G401 (cell line): Measurements from ENCODE around the gene TERT. TPM values are rescaled to one million over a fixed set of nuclear protein-coding genes. Genes with fewer than 3 reads are reported as not detected.
"Not testable (repeated sequence)": the region's sequence is repeated elsewhere in the genome, so short reads cannot be mapped to it uniquely, and the experiment has no call there.

Experiments
- DNase-seq: peaks from one replicate; pipeline ENCODE4 v3.0.0-alpha.2; 2015; ENCODE audit warnings: low spot score
- in situ Hi-C: cut with HindIII; loops from 2 replicates; pipeline ENCODE4 v1.10.0; 2016; ENCODE audit warnings: low sequenced_read_pairs, mixed read lengths
- total RNA-seq: library from RNA; depleted of rRNA; stranded (reverse); fragments of >200 nt; shearing (Covaris generic); gene quantifications from 2 replicates; pipeline ENCODE4 v1.2.3, GENCODE V29; 2014

The TERT gene
- total RNA-seq, 1 experiment from 2014 or later, result 0.85 TPM

DNA sequence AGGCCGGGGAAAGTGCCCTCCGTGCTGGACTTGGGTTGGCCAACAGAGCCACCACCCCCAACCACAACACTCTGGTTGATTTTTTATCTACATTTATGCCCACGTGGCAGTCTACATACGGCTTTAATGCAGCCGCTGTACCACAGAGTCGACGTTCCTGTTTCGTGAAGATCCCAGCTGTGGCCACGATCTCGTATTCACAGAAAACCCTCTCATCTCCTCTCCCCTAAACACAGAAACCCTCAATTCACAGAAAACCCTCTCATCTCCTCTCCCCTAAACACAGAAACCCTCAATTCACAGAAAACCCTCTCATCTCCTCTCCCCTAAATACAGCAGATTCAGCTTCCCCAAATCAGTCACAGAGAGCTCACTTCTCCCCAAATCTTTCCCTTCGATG lies 65.8 kb downstream of the TERT start:
- in situ Hi-C loops, DNase-seq: not testable (repeated sequence)

GRCh38 chr5:1228120-1228519 lies 66.7 kb downstream of the TERT start:
- in situ Hi-C loops, result no loop called here

GRCh38 chr5:1227667-1228066 lies 67.2 kb downstream of the TERT start:
- in situ Hi-C loops, result no loop called here

More at GRCh38 chr5:1228120-1228519, 66.7 kb downstream of the TERT start:
- no peak for DNase-seq

GRCh38 chr5:1226839-1227581 lies 67.9 kb downstream of the TERT start:
- in situ Hi-C loops, result no loop called here
- DNase-seq, result no peak

More at GRCh38 chr5:1227667-1228066, 67.2 kb downstream of the TERT start:
- DNase-seq, result no peak

DNA sequence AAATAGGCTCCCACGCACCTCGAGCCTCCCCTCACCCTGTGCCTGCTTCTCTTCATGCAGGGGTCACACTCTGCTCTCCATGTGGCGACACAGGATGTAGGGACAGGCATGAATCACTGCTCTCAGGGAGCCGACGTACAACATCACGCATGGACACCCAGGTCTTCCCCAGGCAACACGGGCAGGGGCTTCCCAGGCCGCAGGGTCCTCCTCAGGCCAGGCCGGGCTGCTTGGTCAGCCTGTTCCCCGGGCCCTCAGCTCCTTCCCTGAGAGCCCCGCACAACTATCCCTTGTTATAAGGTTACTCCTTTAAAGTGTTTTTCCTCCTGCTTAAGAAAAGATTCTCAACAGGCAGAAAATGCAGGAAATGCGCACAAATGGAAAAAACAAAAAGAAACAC lies 68.6 kb downstream of the TERT start:
- no peak for DNase-seq
- in situ Hi-C loops, result no loop called here

- no peak for DNase-seq
- in situ Hi-C loops, result no loop called here
These were observed 69.8 kb downstream of the TERT start, which contains the start of gene SLC6A18 for GRCh38 chr5:1225081-1225480. TSS of gene SLC6A18 (plus strand) at chr5:1225381. CDS start at chr5:1225478, 97 bp downstream.

DNA sequence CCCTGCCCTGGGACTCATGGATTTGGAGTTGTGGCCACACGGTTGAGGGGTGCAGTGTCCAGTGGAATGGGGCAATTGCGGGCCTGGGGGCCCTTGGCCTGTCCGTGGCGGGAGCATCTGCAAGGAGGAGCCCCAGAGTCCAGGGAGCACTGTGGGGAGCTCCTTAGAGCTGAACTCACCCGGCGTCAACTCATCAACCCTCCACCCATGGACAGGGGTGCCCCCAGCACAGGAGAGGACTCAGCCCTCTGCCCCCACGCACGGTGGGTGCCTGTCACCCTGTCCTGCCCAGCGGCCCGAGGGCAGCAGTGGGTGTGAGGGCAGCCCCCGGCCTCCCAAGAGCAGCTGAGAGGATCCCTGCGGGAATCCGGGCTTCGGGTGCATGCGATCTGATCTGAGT lies 70.2 kb downstream of the TERT start:
- no peak for DNase-seq
- in situ Hi-C loops, result no loop called here

GRCh38 chr5:1223278-1223670 lies 71.6 kb downstream of the TERT start:
- DNase-seq, result no peak
- in situ Hi-C loops, result no loop called here

- no peak for DNase-seq
- in situ Hi-C loops, result no loop called here
These were observed 72.1 kb downstream of the TERT start for GRCh38 chr5:1222621-1223277.

DNA sequence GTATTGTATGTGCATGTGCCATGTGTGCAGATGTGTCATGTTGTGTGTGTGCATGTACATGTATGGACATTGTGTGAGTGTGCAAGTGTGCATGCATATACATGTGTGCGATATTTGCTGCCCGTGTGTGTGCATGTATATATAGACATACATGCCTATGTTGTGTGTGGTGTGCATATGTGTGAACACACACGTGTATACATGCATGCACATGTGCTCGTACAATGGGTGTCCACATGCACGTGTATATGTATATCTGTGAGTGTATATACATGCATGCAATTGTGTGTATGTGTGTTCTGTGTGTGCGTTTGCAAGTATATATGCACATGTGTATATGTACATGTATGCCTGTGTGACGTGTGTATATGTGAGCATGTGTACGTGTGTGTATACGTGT lies 72.7 kb downstream of the TERT start:
- DNase-seq, result no peak
- in situ Hi-C loops, result no loop called here

GRCh38 chr5:1221721-1222120 lies 73.1 kb downstream of the TERT start:
- no peak for DNase-seq
- in situ Hi-C loops, result no loop called here

DNA sequence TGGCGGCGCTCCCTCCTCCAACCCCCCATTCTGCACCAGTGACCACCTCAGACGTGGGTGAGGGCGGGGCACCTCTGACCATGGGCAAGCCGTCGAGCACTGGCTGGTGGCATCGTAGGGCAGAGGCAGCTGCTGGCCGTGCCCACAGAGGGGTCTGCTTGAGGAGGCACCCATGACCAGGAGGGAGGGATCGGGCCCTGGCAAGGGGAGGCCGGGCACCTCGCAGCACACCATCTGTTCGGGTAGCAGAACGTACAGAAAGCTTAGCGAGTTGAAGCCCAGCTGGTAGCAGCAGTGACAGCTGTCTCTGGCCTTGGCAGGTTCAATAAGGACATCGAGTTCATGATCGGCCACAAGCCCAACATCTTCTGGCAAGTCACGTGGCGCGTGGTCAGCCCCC lies 74.0 kb downstream of the TERT start:
- no peak for DNase-seq
- in situ Hi-C loops, result no loop called here

- in situ Hi-C loops, result no loop called here
- DNase-seq, result no peak
These were observed 74.5 kb downstream of the TERT start for GRCh38 chr5:1220351-1220750.

DNA sequence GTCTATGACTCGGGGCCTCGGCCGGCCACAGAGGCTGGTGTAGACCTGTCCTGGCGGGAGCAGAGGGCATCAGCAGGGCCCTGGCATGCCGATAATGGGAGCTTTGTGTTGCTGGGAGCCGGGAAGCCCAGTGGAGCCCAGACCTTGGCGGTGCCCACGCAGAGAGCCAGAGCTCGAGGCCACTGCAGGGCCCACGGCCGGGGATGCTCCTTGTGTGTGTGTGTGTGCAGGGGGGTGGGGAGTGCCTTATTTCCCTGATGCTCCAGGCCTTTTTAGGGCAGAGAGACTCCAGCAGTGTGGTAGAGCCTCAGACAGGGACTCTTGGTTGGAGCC lies 75.1 kb downstream of the TERT start:
- in situ Hi-C loops, result no loop called here
- DNase-seq, result peak; percentile 3

DNA sequence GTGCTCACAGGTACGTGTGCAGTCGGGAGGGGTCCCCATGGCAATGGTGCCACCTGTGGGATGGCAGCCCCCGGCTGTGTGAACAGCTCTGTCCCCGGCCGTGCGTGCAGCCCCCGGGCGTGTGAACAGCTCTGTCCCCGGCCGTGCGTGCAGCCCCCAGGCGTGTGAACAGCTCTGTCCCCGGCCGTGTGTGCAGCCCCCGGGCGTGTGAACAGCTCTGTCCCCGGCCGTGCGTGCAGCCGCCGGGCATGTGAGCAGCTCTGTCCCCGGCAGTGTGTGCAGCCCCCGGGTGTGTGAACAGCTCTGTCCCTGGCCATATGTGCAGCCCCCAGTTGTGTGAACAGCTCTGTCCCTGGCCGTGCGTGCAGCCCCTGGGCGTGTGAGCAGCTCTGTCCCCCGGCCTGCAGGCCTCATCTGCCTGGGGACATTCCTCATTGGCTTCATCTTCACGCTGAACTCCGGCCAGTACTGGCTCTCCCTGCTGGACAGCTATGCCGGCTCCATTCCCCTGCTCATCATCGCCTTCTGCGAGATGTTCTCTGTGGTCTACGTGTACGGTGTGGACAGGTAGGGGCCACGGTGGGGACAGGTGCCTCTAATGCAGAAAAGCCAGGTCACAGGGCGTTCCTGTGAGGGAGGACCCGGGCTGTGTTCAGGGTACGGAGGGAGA lies 75.6 kb downstream of the TERT start:
- DNase-seq, result peak; percentile 3
- in situ Hi-C loops, result no loop called here

GRCh38 chr5:1218351-1219080 lies 76.4 kb downstream of the TERT start:
- in situ Hi-C loops, result no loop called here
- DNase-seq, result no peak

- in situ Hi-C loops, result no loop called here
- DNase-seq, result no peak
These were observed 77.2 kb downstream of the TERT start for GRCh38 chr5:1217596-1218206.

DNA sequence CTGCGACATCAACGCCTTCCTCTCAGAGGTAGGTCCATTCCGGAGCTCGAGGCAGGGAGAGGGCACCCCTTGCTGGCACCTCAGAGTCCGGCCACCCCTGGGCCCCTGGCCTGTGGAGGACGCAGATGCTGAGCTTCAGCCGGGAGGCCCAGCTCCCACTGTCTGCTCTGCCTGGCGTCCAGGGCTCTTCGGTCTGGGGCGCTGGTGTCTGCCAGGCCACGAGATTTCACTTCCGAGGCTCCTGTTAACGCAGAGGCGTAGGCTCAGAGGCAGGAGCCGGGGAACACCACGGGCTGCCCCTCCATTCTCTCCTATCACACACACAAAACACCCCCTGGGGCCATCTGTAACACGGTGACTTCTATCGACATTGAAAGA lies 78.0 kb downstream of the TERT start:
- in situ Hi-C loops, result no loop called here
- DNase-seq, result no peak

DNA sequence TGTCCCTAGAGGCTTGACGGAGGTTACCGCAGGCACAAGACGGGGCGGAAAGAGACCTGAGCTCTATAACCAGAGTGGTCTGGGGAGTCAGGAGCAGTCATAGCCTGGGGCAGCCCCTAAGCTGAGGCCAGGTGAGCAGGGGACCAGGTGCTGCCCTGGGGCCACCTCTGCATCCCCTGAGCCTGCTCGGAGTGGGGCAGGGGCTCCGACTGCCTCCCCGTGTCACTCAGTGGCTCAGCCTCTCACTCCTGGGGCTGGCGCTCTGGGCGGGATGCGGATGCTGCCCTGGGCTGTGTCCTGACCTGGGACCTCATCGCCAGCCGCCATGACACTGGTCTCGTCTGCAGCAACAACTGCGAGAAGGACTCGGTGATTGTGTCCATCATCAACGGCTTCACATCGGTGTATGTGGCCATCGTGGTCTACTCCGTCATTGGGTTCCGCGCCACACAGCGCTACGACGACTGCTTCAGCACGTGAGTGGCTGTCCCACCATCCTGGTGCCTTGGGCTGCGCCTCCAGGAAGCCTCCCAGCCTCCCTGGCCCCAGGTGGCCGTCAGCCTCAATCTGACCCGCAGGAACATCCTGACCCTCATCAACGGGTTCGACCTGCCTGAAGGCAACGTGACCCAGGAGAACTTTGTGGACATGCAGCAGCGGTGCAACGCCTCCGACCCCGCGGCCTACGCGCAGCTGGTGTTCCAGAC lies 78.5 kb downstream of the TERT start:
- no peak for DNase-seq
- in situ Hi-C loops, result no loop called here
